Embryonic facial prominence (tissue), 1 donor: ENCODE results near the gene NEFH.

Source experiments
- DNase-seq: peaks from one replicate; pipeline ENCODE4 v3.0.0-alpha.2; 2016; ENCODE audit errors: extremely low spot score

The NEFH gene

DNA sequence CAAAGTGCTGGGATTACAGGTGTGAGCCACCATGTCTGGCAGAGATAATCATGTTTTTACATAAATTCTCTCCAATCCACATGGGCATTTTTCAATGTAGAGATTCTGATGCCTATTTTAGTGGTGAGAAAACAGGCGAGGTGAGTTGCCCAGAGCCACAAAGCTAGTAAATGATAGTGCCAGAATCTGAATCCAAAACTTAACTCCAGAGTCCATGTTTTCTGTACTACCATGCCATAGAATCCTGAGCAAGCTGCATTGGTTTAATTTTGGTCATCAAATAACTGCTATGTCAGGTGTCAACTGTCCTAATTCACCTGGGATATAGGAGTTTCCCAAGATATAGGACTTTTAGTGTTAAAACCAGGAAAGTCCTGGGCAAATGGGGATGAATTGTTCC, 13.6 kb downstream of the NEFH start:
- DNase-seq = no peak

DNA sequence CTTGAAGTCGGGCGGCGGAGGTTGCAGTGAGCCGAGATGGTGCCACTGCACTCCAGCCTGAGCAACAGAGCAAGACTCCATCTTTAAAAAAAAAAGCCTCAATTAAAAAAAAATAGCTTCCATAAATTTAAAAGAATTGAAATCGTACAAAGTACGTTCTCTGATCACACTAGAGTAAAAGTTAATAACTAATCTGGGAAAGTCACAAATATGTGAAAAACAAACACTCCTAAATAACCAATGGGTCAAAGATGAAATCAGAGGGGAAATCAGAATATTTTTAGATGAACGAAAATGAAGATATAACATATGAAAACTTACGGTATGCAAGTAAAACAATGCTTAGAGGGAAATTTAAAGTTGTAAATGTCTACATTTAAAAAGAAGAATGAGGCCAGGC, 19.8 kb downstream of the NEFH start:
- no peak for DNase-seq

DNA sequence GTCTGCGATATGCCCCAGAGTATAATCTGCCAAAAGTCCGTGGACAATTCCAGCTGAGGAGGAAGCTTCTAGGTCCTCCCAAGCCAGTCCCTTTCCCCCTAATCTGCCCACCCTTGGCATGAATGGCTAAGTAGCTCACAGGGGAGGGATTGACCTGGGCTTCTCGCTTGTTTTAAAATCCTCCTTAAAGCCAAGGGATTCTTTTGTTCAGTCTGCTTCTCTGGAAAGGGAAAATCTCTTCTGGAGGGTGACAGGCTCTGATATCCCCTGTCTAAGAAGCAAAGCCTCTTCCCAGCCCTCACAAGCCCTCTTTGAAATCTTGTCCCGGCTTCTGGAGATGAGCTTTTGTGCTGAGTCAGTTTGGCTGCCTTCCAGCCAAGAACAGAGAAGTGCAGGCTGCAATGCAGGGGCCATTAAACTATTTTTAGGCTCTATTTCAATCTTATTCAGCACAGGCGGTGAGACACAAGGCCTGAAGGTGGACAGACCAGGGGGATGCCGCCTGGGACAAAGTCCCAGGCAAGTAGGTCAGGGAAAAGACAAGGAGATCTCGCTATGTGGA, 23.9 kb downstream of the NEFH start:
- no peak for DNase-seq

DNA sequence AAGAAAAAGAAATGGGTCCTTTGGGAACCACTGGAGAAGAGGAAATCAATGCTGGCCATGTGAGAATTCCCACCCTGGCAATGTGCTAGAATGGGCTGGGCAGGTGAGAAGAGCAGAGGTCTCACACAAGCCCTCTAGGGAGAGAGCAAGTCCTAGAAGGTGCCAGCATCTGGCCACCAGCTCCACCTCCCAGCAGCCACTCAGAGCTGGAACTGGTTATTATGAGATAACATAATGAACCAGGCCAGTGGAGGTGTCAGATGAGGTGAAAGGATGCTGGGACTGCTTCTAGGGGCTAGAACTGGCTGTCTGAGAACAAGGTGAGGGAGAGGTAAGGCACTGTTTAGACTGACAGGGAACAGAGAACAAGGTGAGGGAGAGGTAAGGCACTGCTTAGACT, 29.3 kb downstream of the NEFH start:
- no peak for DNase-seq

DNA sequence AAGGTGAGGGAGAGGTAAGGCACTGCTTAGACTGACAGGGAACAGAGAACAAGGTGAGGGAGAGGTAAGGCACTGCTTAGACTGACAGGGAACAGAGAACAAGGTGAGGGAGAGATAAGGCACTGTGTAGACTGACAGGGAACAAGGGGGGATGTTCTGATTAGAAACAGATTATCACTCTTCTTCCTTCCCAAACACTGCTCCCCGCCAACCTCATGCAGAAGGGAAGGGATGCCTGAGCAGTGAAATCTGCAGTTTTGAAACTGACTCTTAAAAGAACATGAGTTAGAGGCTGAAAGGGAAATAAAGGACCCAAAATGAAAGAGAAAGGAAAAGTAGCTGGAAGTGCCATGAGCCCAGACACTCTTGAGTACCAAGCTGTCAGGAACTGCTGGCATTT, 29.8 kb downstream of the NEFH start:
- no peak for DNase-seq

DNA sequence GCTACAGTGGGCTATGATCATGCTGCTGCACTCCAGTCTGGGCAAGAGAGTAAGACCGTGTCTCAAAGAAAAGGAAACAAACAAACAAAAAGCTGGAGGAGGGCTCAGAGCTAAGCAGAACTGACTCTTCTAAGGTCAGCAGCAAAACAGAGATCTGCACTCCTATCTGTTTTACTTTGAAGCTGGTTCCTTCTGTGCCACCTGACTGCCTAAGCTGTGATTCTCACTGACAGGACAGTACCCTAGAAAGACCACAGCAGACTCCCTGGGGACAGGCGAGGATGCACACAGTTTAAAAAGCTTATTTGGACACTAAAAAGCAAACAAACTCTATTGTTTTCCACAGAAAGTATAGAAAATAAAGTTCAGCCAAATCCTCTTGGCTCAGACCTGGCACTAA, 30.5 kb downstream of the NEFH start:
- DNase-seq = no peak

DNA sequence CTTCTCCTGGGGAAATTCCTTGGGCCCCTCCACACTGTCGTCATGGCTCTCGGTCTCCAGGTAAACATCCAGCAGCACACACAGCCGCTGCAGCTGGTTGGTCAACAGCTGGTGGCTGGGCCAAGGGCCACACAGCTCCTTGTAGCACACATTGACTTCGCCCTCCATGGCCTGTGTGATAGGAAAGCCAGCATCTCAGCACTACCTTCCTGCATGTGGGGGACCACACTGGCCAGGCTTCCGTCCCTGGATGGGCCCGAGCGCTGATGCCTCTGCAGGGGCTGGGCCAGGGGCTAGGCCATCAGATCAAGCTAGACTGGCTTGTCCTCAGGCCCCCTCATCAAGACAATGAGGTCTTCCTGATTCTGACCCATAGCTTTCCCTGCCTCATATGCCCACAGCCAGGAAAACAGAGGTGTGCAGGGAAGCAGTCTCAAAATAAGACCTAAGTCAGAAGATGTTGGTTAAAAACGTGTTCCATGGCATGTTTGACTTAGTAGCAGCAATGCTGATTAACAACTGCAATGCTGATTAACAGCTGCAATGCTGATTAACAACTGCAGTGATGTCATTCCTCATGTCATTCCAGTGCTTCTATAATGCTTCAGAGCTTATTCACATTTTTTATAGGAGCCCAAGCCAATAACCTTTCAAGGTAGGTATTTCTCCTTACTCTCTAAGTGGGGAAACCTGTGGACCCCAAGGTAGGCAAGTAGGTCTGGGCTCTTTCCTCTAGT, 31.3 kb downstream of the NEFH start:
- DNase-seq = no peak

DNA sequence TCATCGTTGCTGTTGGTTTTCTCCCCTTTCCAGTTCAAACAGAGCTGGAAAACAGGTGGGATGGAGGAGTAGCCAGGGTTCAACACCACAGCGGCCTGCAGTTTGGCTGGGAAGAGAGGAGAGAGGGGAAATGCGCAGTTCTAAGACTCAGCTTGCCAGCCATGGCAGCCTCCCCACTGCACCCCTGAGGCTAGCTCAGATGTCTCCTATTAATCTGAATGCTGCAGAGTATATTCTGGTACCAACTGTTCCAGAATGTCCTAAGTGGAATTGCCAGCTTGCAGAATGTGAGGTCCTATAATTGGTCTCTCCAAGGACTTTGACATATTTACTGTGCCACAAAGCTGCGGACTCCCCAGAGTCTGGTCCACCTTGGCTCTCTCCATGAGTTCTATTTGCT, 32.0 kb downstream of the NEFH start:
- DNase-seq = no peak

DNA sequence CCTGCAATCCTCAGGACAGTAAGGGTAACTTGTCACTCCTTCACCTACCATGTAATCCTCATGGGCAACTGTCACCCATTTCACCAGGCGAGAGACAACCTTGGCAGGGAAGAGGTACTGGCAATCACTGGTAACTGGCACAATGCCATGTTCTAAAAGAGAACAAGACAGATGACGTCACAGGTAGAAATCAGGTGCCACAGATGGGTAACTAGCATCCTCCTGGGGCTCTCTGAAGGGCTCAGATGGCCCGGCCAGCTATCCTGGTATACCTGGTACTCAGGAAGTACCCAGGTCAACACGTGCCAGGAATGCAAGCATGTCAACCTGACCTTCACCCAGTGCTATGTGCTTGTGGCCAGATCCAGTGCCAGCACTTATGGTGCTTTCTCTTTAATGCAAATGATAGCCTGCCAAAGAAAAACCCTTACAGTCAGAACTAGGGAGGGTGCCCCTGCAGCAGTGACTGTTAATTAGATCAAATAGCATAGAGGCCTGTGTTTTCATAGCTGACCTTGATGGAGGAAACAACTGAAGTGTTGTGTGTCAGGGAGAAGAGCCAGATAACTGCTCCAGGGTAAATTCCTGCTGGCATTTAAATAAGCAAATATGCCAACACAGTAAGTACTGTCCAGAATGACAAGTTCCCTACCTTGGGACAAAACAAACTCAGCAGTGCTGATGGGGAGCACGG, 37.3 kb downstream of the NEFH start:
- DNase-seq = no peak

DNA sequence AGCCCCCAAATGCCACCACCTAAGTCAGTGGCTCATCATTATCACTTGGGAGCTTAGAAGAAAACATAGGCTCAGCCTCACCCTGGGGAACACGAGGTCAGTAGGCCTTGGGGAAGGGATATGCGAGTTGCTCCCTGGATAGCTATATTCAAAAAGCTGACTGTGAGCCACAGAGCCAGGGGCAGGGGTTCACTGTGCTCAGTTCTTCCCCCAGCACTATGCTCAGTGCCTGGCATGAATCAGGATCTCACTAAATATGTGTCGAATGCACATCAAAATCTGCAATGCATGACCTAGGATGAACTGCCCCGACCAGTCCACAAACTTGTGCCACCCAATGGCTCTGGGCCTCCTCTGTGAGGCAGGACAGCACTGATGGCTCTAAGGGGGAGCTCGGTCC, 38.4 kb downstream of the NEFH start:
- no peak for DNase-seq

DNA sequence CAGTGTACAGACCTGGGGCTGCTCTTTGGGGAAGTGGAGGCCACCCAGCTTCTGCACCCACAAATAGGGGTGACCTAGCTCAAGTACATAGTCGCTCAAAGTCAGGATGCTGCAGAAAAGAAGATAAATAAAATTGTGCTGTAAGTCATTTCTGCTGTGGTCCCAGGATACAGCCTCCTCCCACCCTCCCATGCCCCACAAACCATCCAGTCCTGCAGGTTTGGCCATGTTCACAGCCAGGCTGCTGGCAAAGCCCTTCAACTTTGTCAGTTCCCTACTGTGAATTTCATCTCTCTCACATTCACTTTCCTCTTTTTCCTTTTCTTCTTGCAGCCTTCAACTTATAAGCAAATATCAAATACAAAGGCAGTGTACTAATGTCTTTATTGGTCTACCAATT, 40.0 kb downstream of the NEFH start:
- DNase-seq = no peak

DNA sequence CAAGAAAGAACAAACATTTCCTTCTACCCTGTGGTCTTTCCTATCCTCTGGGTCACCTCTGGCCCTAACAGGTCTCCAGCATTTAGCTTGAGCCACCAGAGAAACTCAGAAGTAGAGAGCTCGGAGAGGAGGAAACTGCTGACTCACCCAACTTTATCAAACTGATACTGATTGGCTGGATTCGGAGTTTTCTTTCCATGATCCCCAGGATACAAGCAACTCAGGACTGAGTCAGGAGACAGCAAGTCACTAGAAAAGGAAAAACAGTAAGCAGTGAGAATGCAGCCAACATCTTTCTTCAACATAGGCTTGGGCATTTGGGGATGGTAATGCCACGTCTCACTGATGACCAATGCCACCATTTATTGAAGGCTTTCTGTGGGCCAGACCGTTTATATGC, 40.8 kb downstream of the NEFH start:
- DNase-seq = no peak

DNA sequence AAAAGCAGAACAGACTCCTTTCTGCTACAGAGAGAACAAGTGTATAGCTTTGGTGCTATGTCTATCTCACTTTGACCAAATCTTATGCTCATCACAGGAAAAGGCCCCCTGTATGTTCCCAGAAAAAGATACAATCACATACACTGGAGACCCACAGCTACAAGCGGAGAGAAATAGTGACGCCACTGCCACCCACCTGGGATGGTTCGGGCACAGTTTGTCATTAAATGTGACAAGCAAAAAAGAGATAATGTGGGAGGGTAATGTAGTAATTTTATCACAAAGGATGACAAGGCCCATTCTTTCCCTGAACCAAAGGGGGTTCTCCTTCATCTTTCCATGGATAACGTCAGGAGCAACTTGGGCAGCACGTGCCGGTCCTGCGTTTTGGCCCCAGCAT, 41.5 kb downstream of the NEFH start:
- no peak for DNase-seq

DNA sequence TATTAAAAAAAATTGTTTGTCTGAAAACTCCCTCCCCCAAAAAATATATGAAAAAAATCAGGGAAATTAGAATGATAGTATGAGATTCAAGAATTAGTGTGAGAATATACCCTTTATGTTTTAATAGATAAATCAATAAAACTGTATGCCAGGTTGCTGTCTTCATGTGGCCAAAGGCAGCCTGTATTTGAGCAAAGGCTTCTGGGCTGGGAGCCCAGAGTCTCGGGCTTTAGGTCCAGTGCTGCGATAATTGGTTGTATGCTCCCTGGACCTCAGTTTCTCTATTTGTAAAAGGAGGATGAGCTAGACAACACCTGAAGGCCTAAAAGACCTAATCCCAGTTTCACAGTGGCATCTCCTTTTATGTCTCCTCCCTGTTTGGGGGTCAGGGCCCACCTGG, 43.7 kb downstream of the NEFH start:
- no peak for DNase-seq

DNA sequence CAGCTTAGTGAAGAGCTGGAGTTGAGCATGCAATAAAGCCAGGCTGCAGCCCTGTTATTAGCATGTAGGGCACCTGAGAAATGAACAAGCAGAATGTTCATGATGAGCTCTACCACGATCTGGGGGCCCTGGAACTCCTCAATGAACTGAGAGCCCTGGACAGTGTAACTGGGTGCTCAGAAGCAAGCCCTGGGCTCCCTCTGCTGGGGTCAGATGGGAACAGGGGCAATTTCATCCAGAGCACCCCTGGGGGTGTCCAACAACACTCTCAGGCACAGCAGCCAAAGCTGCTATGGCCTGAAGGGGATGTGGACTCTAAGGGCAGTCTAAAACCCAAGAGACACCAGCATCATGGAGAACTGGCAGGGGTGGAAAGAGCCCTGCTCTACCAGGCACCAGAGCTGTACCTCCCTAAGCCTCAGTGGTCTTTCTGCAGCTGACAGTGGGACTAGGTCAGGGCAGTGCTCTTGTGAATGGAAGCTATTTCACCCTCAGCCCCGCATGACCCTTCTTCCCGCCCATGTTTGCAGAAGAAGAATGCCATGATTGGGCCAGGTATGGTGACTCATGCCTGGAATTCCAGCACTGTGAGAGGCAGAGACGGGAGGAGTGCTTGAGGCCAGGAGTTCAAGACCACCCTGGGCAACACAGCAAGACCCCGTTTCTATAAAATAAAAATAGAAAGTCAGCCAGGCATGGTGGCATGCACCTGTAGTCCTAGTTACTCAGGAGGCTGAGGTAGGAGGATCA, 44.6 kb downstream of the NEFH start:
- DNase-seq = no peak

DNA sequence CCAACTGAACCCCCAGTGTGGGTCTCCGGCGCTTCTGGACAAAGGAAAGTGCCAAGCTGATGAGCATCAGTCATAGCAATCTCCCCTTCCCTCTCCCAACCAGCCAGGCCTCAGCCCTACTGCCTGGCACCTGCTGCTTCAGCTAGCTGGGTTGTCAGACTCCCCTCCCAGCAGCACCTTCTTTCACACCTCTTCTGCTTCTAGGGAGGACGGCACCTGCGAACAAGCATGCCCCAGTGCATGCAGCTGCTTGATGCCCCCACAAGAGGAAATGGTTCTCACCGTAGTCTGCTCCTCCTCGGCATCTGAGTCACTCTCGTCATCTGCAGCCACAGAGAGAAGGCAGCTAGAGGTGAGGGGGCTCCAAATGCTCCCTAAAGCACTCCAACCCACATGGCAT, 48.1 kb downstream of the NEFH start:
- no peak for DNase-seq

DNA sequence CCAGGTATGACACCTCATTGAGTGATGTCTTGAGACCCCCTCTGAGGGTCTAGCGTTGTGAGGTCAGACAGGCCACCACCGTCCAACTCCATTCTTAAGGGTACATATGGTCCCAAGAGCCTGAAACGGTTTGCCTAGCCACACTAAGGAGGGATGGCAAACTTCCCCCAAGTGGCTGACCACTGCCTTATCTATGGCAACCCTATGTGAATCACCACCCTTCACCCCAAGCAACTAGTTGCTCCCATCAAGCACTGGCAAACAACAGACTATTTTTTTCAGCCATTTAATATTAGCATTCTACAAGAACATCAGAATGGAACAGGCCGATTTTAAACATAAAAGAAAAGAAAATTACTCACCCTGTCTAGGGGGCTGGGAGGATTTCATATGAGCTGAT, 50.7 kb downstream of the NEFH start:
- no peak for DNase-seq

DNA sequence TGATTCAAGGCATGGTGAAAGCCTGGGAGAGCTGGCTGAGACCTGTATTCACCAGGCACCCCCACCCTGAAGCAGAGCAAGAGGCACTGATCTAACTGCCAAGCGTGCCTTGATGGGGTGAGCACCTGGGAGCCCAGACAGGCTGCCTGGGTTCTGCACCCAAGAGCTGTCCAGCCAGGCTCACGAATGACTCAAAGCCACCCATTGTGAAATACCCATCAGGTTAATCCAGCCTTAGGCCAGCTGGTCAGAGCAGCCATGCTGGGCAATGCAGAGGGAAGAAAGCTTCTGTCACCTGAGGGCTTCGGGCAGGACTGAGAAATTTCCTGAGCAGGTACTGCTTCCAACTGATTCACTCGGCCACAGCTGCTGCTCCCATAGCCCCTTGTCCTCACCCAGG, 51.4 kb downstream of the NEFH start:
- DNase-seq = no peak

DNA sequence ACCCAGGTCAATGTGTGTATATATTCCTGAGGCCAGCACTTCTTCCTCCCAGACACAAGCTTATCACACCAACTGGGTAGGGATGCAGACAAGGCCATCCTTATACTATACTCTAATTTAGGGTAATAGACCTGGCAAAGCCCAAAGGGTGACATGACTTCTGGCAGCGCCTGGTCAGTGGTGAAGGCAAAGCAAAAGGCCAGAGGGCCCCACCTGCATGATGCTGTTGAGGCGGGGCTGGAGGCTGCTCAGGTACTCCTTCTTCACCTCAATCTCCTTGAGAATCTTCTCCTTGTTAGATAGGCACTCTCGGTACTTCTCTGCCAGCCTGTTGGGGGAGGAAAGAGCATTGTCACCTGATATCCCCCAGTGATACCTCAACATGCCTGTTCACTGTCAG, 56.4 kb downstream of the NEFH start:
- DNase-seq = no peak

DNA sequence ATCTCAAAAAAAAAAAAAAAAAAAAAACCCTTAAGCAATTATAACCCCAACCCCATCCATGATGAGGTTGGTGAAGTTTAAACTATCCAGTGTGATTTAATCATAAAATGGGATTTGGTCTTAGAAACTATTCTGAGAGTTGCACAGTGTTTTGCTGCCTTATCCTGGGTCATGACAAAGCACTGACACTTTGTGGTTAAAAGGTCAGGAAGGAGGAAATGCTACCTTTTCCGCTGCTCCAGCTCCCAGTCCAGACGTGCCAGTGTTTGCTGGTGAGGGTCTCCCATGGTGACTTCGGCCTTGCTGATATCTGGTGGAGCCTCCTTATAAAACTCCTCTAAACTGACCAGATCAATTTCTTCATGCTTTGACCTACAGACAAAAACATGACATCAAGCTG, 59.1 kb downstream of the NEFH start:
- no peak for DNase-seq
